Adrenal gland (tissue), 5 donors: ENCODE data around the gene KIAA1614.

Source experiments
- CTCF ChIP-seq, 6 experiments: fragments of 450-650 bp in 4 of 6; fragments of 200-600 bp in 2 of 6; sonication (generic) in 1 of 6; IDR thresholded peaks; 1 replicate in 5 of 6; 2 replicates in 1 of 6; pipeline versions ENCODE4 v1.5.1 to v1.8.0; 2016 to 2021; ENCODE audit warnings: antibody characterized with exemption in 6 of 6, mild to moderate bottlenecking in 2 of 6, moderate library complexity in 1 of 6
- POLR2A ChIP-seq, 2 donors: fragments of 450-650 bp; IDR thresholded peaks; one replicate each; pipeline ENCODE4 v1.6.1; 2017; ENCODE audit warnings: antibody characterized with exemption in 2 of 2, mild to moderate bottlenecking in 2 of 2, moderate library complexity in 1 of 2
- donor health status: DM: no; HTN: no; CAD: no.

DNA sequence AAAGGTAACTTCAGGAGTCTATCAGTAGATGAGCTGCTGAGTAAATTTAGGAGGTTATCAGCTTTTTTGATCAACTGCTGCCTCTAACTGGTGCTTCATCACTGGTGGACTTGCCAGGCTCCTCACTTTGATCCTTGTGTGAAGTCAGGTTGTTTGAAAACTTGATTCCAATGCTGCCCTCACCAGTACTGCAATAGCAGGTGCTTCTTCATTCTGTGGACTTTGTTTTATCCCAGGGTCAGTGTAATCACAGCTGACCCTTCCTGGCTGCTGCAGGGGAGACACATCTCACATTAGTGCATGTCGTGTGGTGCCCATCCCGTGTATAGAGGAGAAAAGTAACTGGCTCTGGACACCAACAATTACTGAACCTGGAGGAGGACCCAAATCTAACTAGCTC lies 20.0 kb upstream of the KIAA1614 start:
- TF ChIP-seq POLR2A (IDR thresholded peaks at IDR 0.05), result no peak
- no peak for TF ChIP-seq CTCF (IDR thresholded peaks at IDR 0.05)
